GM19025 (cell line): ENCODE data around the gene MSI1.

ENCODE experiments used
- ATAC-seq: cut with Tn5 transposase; IDR thresholded peaks from one replicate; pipeline ENCODE4 v1.9.1; 2021; ENCODE audit warnings: mild to moderate bottlenecking, low read depth, moderate library complexity; ENCODE audit not compliant: unreplicated experiment

The MSI1 gene

GRCh38 chr12:120328228-120328627 is 40.7 kb downstream of the MSI1 start:
- no peak for ATAC-seq

- no peak for ATAC-seq
Observed at GRCh38 chr12:120327593-120327992, 41.4 kb downstream of the MSI1 start, which contains the start of gene PLA2G1B. PLA2G1B (minus strand) TSS chr12:120327779; CDS start chr12:120327753, 26 bp downstream.

DNA sequence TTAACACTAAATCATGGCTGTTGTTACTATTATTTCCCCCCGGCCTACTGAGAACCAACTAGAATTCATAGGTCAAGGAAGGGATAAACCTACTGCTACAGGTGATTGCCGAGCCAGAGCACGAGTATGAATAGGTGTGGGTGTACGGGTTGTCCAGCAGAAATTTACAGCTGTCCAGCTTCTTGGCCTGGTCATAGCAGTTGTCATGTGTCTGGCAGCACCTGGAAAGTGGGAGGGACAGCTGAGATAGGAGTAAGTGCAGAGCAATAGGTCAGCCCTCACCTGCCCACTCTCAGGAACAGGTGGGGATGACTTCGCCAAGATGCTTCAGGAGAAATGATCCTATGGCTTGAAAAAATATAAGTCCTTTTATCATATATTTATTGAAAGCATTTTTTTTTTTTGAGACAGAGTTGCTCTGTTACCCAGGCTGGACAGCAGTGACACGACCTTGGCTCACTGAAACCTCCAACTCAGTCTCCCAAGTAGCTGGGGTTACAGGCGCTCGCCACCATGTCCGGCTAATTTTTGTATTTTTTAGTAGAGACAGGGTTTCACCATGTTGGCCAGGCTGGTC is 44.0 kb downstream of the MSI1 start:
- no peak for ATAC-seq

DNA sequence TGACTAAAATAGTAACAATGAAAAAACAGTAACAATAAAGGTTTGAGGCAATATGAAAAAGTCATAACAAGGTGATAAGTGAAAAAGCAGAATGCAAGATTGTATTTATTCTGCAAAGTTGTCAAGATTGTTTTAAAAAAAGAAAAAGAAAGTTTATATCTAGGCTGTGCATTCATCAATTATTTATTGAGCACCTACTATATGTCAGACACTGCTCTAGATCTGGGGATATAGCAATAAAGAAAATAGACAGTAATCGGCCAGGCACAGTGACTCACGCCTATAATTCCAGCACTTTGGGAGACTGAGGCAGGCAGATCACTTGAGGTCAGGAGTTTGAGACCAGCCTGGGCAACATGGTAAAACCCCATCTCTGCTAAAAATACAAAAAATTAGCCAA is 45.2 kb downstream of the MSI1 start:
- no peak for ATAC-seq

- ATAC-seq = no peak
Observed at GRCh38 chr12:120321382-120322202, 47.4 kb downstream of the MSI1 start.

DNA sequence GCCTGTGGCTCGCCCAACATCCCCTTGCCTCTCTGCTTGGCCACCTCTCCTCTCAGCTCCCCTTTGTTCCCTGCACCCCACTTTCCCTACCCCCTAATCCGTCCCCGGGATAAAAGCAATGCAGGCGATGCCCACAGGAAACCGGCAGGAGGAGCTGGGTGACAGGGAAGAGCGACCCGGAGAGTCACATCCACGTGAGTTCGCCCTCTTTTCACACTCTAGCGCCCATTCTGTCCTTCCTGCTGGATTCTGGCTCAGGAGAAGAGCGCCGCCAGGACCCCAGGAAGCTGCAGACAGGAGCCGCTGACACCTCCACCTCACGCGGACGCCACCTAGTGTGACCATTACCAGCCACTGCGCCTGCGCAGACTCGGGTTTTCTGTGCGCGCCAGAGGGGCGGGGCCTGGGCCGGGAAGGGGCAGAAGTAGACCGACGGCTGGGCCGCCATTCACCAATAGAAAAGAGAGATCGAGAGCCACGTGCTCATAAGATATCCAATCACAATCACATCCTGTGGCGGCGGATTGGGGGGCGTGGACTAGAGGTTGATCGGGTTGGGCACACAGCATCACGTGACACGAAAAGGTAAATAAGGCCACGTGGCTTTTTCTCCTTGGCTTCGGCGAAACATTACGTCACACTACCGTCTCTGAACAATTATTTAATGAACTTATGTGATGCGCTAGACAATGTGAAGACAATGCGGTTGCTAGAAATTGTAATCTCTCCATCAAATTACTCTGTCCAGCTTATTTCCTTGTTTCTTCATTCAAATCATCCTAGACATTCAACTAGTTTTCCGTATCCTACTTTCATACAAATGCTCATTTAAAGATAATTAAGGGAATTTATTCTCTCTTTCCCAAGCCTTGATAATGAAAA is 51.5 kb downstream of the MSI1 start:
- peak; percentile 99 for ATAC-seq

- no peak for ATAC-seq
Observed at GRCh38 chr12:120316798-120317223, 52.2 kb downstream of the MSI1 start.

DNA sequence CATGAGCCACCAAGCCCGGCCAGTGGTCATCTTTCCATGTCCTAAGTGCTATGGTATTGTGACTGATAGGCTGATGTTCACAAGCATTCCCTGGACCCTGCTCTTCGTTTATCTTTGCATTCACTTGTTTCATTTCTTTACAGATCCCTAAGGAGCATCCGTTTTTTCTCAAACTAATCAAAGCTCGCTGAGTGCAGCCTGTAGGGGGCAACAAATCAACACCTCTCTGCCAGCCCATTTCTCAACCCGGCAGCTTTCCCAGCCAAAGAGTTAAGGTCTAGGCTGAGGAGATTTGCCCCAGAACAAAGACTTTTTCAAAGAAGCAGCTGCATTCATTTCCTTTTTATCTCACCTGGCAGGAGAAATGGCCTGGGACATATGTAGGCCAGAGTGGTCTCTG is 54.7 kb downstream of the MSI1 start:
- no peak for ATAC-seq

GRCh38 chr12:120301962-120302815 is 66.8 kb downstream of the MSI1 start, which contains the start of gene SIRT4:
SIRT4 (plus strand) TSS chr12:120302321; CDS start chr12:120303562, 1,241 bp downstream.
- peak; percentile 80 for ATAC-seq

- ATAC-seq = peak; percentile 41
Observed at GRCh38 chr12:120292661-120293531, 76.1 kb downstream of the MSI1 start, which contains the start of gene RNU4-1. RNU4-1 (minus strand) TSS chr12:120293237.

- ATAC-seq = no peak
Observed at GRCh38 chr12:120292411-120292660, 76.6 kb downstream of the MSI1 start.
